Activated CD4-positive, CD25-positive, alpha-beta regulatory T cell (primary cell): ENCODE measurements around the gene SGMS1.
"Not testable (repeated sequence)": the region's sequence is repeated elsewhere in the genome, so short reads cannot be mapped to it uniquely, and the experiment has no call there.

ENCODE experiments used
- DNase-seq, 4 experiments: peaks; one replicate each; lab custom pipeline; 2025; lab: John Stamatoyannopoulos, UW

Gene SGMS1

GRCh38 chr10:50623663-50624412, at the start of gene SGMS1:
SGMS1 (minus strand) TSS chr10:50623956; CDS start chr10:50344114, 279,842 bp downstream.
- DNase-seq: peak; percentile 63 to 72 (median 66)

DNA sequence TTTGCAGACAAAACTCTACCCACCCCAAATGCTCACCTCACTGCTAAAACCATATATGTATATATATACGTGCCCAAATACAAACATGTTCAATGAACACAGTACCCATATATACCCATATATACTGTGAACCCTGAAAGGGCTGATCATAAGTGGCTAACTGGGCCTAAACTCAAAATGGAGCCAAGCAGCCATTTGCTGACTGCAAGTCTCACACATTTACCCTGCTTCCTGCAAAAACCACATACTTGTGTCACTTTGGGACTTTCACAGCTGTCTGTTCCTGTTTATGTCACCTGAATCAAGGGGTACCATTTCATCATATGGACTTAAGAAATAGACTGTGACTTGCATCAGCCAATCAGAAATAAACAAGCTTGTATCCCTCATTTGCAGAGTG, 48.4 kb upstream of the SGMS1 start:
- DNase-seq: not testable (repeated sequence)

GRCh38 chr10:50671645-50672044, 47.9 kb upstream of the SGMS1 start:
- DNase-seq: not testable (repeated sequence)

- DNase-seq: not testable (repeated sequence)
Measured at GRCh38 chr10:50669957-50670356, 46.2 kb upstream of the SGMS1 start.

DNA sequence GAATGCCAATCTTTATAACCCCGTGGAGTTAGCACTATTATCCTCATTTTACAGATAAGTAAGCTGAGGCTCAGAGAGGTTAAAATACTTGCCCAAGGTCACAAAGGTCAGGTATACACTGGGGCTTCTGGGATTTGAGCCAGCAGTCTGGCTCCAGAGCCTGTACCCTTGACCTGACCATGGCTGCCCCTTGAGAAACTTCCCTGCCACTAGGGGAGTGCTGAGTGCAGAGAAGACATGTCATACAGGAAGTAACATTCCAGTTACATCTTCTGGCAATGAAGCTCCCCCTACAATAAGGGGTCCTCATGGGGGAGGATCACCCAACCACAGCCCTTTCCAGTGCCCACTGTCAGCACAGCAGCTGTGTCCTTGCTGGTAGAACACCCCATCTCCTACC, 43.6 kb upstream of the SGMS1 start:
- DNase-seq: not testable (repeated sequence)

GRCh38 chr10:50662420-50662819, 38.7 kb upstream of the SGMS1 start:
- not testable (repeated sequence) for DNase-seq

GRCh38 chr10:50661563-50661962, 37.8 kb upstream of the SGMS1 start:
- DNase-seq: not testable (repeated sequence)

DNA sequence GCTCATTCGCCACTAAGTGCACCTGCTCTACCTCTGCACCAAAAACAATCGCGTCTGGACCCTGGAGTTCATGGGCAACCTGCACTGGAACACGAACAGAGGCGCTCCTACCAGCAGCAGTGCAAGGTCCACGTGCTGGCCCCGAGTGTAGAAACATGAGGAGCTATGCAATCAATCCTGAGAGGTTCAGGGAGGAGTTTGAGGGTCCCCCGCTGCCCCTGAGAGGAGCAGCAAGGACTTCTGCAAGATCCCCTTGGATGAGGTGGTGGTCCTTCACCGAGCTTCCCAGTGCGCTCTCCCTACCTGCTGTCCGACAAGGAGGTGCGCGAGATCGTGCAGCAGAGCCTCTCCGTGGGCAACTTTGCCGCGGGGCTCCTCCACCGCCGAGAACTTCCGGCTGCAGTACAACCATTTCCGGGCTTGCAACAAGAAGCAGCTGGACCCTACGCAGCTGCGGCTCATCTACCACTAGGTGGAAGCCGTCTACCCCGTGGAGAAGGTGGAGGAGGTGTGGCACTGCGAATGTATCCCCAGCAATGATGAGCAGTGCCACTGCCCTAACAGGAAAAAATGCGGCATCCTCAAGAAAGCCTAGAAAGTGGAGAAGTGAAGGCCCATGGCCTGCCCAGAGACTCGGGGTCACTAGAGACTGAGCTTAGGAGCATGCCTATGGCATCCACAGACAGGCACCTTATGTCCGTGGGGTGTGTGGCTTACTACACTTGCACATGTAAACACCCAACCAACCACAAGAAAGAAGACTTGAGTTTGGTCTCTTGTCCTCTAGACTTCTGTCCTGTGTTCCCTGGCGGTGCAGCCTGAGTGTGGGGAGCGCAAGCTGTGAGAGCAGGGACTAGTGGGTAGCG, 36.3 kb upstream of the SGMS1 start:
- peak in 3 of 4 experiments; percentile 6 to 38 (median 6) for DNase-seq

DNA sequence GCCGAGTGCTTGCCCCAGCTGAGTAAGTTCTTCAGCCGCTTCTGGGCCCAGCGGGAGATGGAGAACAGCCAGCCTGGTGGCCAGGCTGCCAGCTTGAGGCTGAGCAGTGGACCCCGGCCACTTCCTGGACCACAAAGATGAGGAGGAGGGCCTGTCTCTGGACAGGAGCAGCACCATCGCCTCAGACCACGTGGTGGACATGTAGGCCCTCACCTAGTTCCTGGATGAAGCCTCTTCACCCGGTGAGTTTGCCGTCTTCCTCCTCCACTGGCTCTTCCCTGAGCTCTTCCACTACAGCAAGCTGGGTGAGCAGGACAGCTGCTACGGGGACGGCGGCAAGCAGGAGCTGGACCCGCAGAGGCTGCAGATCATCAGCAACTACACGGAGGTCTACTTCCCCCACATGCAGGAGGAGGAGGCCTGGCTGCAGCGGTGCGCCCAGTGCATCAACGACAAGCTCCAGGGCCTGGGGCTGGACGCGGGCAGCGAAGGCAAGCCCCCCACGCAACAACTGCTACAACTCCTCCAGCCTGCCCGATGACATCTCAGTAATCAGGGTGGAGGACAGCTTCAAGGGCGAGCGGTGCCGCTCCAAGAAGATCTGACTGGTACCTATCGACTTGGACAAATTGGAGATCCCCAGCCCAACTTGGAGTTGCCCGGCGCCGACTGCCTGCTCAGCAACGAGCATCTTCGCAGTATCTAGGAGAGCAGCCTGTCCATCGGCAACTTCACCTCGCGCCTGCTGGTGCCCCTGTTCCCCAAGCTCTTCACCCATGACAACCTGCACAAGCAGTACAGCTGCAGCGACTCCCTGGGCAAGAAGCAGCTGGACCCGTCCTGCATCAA, 35.5 kb upstream of the SGMS1 start:
- not testable (repeated sequence) for DNase-seq

- DNase-seq: no peak
Measured at GRCh38 chr10:50658165-50658564, 34.4 kb upstream of the SGMS1 start.

DNA sequence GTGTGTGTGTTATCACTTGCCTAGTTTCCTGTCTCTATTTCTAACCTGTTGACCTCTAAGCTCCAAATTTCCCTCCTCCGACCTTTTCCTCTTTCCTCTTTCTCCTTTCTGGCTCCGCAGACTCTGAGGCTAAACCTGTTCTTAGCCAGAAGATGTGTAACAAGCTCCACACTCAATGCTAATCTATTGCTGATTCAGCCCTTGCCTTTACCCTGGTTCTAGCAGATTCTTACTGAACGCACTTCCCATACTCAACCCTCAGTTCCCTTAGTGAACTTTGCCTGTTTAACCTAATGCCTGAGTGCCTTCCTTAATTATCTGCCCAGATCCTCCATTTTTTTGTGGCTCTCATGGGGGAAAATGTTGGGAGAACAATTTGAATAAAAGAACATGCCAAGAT, 30.0 kb upstream of the SGMS1 start:
- no peak for DNase-seq

DNA sequence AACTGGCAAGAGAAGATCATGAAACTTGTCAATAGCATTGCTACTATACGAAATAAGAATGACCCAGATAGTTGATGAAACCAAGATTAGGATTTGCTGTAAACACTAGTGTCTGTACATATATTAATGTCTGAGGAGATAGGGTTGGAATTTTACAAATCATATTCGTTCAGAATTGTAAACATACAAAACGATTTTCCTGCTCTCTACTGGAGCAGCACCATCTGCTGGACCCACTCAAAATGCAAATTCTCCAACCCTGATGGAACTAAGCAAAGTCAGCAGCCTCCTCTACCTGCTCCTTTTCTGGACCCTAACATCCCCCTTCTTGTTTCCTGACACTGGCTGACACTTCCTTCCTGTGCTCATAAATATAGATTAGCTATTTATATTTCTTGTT, 29.4 kb upstream of the SGMS1 start:
- DNase-seq: no peak

DNA sequence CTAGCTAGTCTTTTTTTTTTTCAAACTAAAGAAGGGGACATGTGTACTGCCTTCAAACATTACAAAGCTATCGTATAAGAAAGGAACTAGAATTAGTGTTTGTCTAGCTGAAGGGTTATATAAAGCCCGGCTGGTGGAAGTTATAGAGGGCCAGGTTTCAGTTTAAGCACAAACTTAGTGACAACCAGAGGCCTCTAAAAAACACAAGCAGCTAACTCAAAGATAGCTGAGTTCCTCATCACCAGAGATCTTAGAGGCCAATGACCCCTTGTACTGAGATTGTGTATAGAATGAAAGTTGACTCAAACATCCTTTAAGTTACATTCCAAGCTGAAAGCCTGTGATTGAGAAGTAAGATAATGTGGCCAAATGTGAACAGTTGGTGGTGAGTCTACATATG, 28.1 kb upstream of the SGMS1 start:
- no peak for DNase-seq

DNA sequence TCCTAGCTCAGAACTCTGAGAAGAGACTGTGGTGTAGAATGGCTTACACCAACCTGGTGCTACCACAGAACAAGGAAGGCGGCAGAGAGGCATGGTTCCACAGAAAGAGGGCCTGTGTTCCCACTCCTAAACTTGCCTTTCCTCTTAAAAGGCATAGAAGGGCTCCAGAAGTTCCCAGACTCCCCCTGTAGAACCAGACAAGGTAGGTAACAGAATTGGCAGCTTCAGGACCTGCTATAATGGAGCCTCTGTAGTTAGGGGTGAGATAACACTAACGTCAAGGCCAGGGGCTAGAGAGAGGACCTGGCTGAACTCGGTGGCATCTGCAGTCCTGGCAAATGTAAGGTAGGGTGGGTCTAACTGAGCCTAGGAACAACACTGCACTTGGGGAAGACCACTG, 26.7 kb upstream of the SGMS1 start:
- no peak for DNase-seq

DNA sequence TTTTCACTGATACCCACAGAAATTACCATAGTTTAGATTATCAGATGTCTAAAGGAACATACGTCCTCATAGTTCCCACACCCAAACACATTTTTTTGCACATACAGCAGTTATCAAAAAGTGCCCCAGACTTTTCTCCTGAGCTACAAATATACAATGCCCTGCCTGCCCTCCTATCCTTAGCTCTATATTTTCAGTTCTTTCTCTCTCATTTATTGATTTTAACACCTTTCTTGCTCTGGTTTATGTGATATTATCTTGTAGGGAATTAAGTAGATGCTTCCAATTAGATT, 25.1 kb upstream of the SGMS1 start:
- DNase-seq: no peak

GRCh38 chr10:50648089-50648934, 24.6 kb upstream of the SGMS1 start:
- no peak for DNase-seq

GRCh38 chr10:50647350-50647749, 23.6 kb upstream of the SGMS1 start:
- not testable (repeated sequence) for DNase-seq

GRCh38 chr10:50645236-50645635, 21.5 kb upstream of the SGMS1 start:
- no peak for DNase-seq

- no peak for DNase-seq
Measured at GRCh38 chr10:50641626-50642025, 17.9 kb upstream of the SGMS1 start.

GRCh38 chr10:50640238-50640637, 16.5 kb upstream of the SGMS1 start:
- no peak for DNase-seq
